Body of pancreas (tissue), 4 donors: Measurements from ENCODE around the gene DOCK3.

Experiments used
- POLR2A ChIP-seq, 3 donors: fragments of 450-650 bp; IDR thresholded peaks; one replicate each; pipeline ENCODE4 v1.6.1; 2016; ENCODE audit warnings: antibody characterized with exemption in 3 of 3, mild to moderate bottlenecking in 2 of 3
- TF ChIP-seq, protein P1 (sequence below), 7 experiments: fragments of 450-650 bp in 4 of 7; fragments of 200-600 bp in 3 of 7; sonication (generic) in 3 of 7; IDR thresholded peaks; one replicate each; pipeline ENCODE4 v1.5.1; 2016 to 2019; ENCODE audit warnings: antibody characterized with exemption in 7 of 7

DNA sequence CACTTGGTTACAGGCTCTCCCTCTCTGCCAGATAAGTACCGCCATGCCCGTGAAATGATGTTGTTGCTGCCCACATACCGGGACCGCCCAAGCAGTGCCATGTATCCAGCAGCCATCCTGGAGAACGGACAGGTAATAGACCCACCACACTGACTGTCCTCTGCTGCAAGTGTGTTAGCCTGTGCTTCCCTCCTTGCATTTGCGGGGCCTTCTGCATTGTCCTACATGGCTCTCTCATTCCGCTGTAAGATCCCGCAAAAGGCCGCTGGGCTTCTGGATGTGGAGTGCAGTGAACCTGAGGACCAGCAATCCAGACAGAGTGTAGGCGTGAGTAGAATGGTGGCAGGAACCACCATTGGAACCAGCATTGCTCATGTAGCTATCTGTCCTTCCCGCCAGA is 699.7 kb downstream of the DOCK3 start:
- no peak for TF ChIP-seq POLR2A (IDR thresholded peaks at IDR 0.05)
- TF ChIP-seq, protein P1, sequence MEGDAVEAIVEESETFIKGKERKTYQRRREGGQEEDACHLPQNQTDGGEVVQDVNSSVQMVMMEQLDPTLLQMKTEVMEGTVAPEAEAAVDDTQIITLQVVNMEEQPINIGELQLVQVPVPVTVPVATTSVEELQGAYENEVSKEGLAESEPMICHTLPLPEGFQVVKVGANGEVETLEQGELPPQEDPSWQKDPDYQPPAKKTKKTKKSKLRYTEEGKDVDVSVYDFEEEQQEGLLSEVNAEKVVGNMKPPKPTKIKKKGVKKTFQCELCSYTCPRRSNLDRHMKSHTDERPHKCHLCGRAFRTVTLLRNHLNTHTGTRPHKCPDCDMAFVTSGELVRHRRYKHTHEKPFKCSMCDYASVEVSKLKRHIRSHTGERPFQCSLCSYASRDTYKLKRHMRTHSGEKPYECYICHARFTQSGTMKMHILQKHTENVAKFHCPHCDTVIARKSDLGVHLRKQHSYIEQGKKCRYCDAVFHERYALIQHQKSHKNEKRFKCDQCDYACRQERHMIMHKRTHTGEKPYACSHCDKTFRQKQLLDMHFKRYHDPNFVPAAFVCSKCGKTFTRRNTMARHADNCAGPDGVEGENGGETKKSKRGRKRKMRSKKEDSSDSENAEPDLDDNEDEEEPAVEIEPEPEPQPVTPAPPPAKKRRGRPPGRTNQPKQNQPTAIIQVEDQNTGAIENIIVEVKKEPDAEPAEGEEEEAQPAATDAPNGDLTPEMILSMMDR (IDR thresholded peaks at IDR 0.05), result no peak
